ENCODE data around the gene FAM107B. TPM values are rescaled to one million over a fixed set of nuclear protein-coding genes. Genes with fewer than 3 reads are reported as not detected.

The FAM107B gene
- total RNA-seq, 3 donors from 2014 or later: 30.8 to 56.1 (median 51.8) TPM

GRCh38 chr10:14776546-14776945 is 1.8 kb upstream of the FAM107B start:
- no peaks in the 10 kb centered on the region for H3K36me3 ChIP-seq
- intact Hi-C loops (cut with DNase I; ENCODE audit: low total_unique reads): no loop called here
- no peak for DNase-seq (ENCODE audit: low spot score in 2 of 2)
- H3K4me3 ChIP-seq: no peak overlapping the region
- H3K27ac ChIP-seq: no peak overlapping the region
- H3K4me1 ChIP-seq: no peaks in the 10 kb centered on the region
- no peaks in the 10 kb centered on the region for H3K27me3 ChIP-seq
- H3K9me3 ChIP-seq: no peaks in the 10 kb centered on the region
- TF ChIP-seq CTCF (IDR thresholded peaks at IDR 0.05) (no peak), POLR2A (IDR thresholded peaks at IDR 0.05) (no peak), POLR2AphosphoS5 (IDR thresholded peaks at IDR 0.05) (no peak)

- TF ChIP-seq CTCF (IDR thresholded peaks at IDR 0.05) (no peak), POLR2A (IDR thresholded peaks at IDR 0.05) (no peak), POLR2AphosphoS5 (IDR thresholded peaks at IDR 0.05) (no peak)
- H3K4me1 ChIP-seq: no peaks in the 10 kb centered on the region
- H3K36me3 ChIP-seq: no peaks in the 10 kb centered on the region
- no peaks in the 10 kb centered on the region for H3K9me3 ChIP-seq
- H3K27me3 ChIP-seq: no peaks in the 10 kb centered on the region
- no peak overlapping the region for H3K4me3 ChIP-seq
- H3K27ac ChIP-seq: no peak overlapping the region
- intact Hi-C loops (cut with DNase I; ENCODE audit: low total_unique reads): no loop called here
- DNase-seq (ENCODE audit: low spot score in 2 of 2): no peak
Observed at GRCh38 chr10:14775656-14776055, 959 bp upstream of the FAM107B start.

GRCh38 chr10:14774214-14774580 is 500 bp downstream of the FAM107B start:
- intact Hi-C loops (cut with DNase I; ENCODE audit: low total_unique reads): no loop called here
- DNase-seq (ENCODE audit: low spot score in 2 of 2): no peak
- Histone ChIP-seq H3K36me3 (no peaks in the 10 kb centered on the region), H3K27me3 (no peaks in the 10 kb centered on the region), H3K4me3 (no peak overlapping the region), H3K9me3 (no peaks in the 10 kb centered on the region), H3K4me1 (no peaks in the 10 kb centered on the region), H3K27ac (no peak overlapping the region)
- TF ChIP-seq POLR2A (IDR thresholded peaks at IDR 0.05) (no peak), CTCF (IDR thresholded peaks at IDR 0.05) (no peak), POLR2AphosphoS5 (IDR thresholded peaks at IDR 0.05) (no peak)

GRCh38 chr10:14773551-14774213 is 1.0 kb downstream of the FAM107B start:
- no peak for TF ChIP-seq POLR2AphosphoS5 (IDR thresholded peaks at IDR 0.05)
- no peak for TF ChIP-seq CTCF (IDR thresholded peaks at IDR 0.05)
- no peak for TF ChIP-seq POLR2A (IDR thresholded peaks at IDR 0.05)
- H3K36me3 ChIP-seq: no peaks in the 10 kb centered on the region
- H3K4me1 ChIP-seq: no peaks in the 10 kb centered on the region
- DNase-seq (ENCODE audit: low spot score in 2 of 2): no peak
- intact Hi-C loops (cut with DNase I; ENCODE audit: low total_unique reads): no loop called here
- H3K4me3 ChIP-seq: no peak overlapping the region
- H3K27me3 ChIP-seq: no peaks in the 10 kb centered on the region
- no peaks in the 10 kb centered on the region for H3K9me3 ChIP-seq
- no peak overlapping the region for H3K27ac ChIP-seq

GRCh38 chr10:14772399-14772798 is 2.3 kb downstream of the FAM107B start:
- no peak for TF ChIP-seq CTCF (IDR thresholded peaks at IDR 0.05)
- no peak for TF ChIP-seq POLR2A (IDR thresholded peaks at IDR 0.05)
- TF ChIP-seq POLR2AphosphoS5 (IDR thresholded peaks at IDR 0.05): no peak
- Histone ChIP-seq H3K4me3 (no peak overlapping the region), H3K27me3 (no peaks in the 10 kb centered on the region), H3K4me1 (no peaks in the 10 kb centered on the region), H3K36me3 (no peaks in the 10 kb centered on the region), H3K9me3 (no peaks in the 10 kb centered on the region), H3K27ac (no peak overlapping the region)
- intact Hi-C loops (cut with DNase I; ENCODE audit: low total_unique reads): no loop called here
- no peak for DNase-seq (ENCODE audit: low spot score in 2 of 2)

All from breast epithelium (tissue), 4 donors.